ENCODE measurements around the gene ATP6V0A4. TPM values are rescaled to one million over a fixed set of nuclear protein-coding genes. Genes with fewer than 3 reads are reported as not detected.

Gene ATP6V0A4
- total RNA-seq, 1 donor from 2014 or later: 0.88 TPM

GRCh38 chr7:138667535-138668228 lies 130.3 kb downstream of the ATP6V0A4 start:
- no peak overlapping the region for H3K4me3 ChIP-seq (ENCODE audit: low read depth, low read length)
- TF ChIP-seq CTCF (IDR thresholded peaks at IDR 0.05; ENCODE audit: insufficient read depth, low read length, poor library complexity, severe bottlenecking): no peak
- DNase-seq (ENCODE audit: low read depth): no peak

GRCh38 chr7:138666385-138666784 lies 131.6 kb downstream of the ATP6V0A4 start:
- H3K27me3 ChIP-seq (ENCODE audit: control insufficient read depth, insufficient read depth, low read length): no peaks in the 10 kb centered on the region
- H3K4me3 ChIP-seq (ENCODE audit: low read depth, low read length): no peak overlapping the region
- DNase-seq (ENCODE audit: low read depth): no peak
- no peak for TF ChIP-seq CTCF (IDR thresholded peaks at IDR 0.05; ENCODE audit: insufficient read depth, low read length, poor library complexity, severe bottlenecking)
- no peaks in the 10 kb centered on the region for H3K36me3 ChIP-seq (ENCODE audit: control insufficient read depth, insufficient read depth, low read length)

More at GRCh38 chr7:138667535-138668228, 130.3 kb downstream of the ATP6V0A4 start:
- Histone ChIP-seq H3K27me3 (ENCODE audit: control insufficient read depth, insufficient read depth, low read length) (no peaks in the 10 kb centered on the region), H3K36me3 (ENCODE audit: control insufficient read depth, insufficient read depth, low read length) (no peaks in the 10 kb centered on the region)

GRCh38 chr7:138665669-138666140 lies 132.3 kb downstream of the ATP6V0A4 start:
- DNase-seq (ENCODE audit: low read depth): no peak
- no peak overlapping the region for H3K4me3 ChIP-seq (ENCODE audit: low read depth, low read length)
- no peak for TF ChIP-seq CTCF (IDR thresholded peaks at IDR 0.05; ENCODE audit: insufficient read depth, low read length, poor library complexity, severe bottlenecking)
- H3K27me3 ChIP-seq (ENCODE audit: control insufficient read depth, insufficient read depth, low read length): no peaks in the 10 kb centered on the region
- H3K36me3 ChIP-seq (ENCODE audit: control insufficient read depth, insufficient read depth, low read length): no peaks in the 10 kb centered on the region

GRCh38 chr7:138665249-138665648 lies 132.7 kb downstream of the ATP6V0A4 start:
- H3K27me3 ChIP-seq (ENCODE audit: control insufficient read depth, insufficient read depth, low read length): no peaks in the 10 kb centered on the region
- H3K36me3 ChIP-seq (ENCODE audit: control insufficient read depth, insufficient read depth, low read length): no peaks in the 10 kb centered on the region
- TF ChIP-seq CTCF (IDR thresholded peaks at IDR 0.05; ENCODE audit: insufficient read depth, low read length, poor library complexity, severe bottlenecking): no peak
- DNase-seq (ENCODE audit: low read depth): no peak
- H3K4me3 ChIP-seq (ENCODE audit: low read depth, low read length): no peak overlapping the region

GRCh38 chr7:138663725-138664710 lies 134.0 kb downstream of the ATP6V0A4 start:
- Histone ChIP-seq H3K27me3 (ENCODE audit: control insufficient read depth, insufficient read depth, low read length) (no peaks in the 10 kb centered on the region), H3K4me3 (ENCODE audit: low read depth, low read length) (peak overlapping the region; percentile 46), H3K36me3 (ENCODE audit: control insufficient read depth, insufficient read depth, low read length) (no peaks in the 10 kb centered on the region)
- TF ChIP-seq CTCF (IDR thresholded peaks at IDR 0.05; ENCODE audit: insufficient read depth, low read length, poor library complexity, severe bottlenecking): no peak
- peak; percentile 18 for DNase-seq (ENCODE audit: low read depth)

Data from kidney epithelial cell (primary cell).